ENCODE data around the gene KRTAP5-10.
"Not testable (repeated sequence)": the region's sequence is repeated elsewhere in the genome, so short reads cannot be mapped to it uniquely, and the experiment has no call there.

DNA sequence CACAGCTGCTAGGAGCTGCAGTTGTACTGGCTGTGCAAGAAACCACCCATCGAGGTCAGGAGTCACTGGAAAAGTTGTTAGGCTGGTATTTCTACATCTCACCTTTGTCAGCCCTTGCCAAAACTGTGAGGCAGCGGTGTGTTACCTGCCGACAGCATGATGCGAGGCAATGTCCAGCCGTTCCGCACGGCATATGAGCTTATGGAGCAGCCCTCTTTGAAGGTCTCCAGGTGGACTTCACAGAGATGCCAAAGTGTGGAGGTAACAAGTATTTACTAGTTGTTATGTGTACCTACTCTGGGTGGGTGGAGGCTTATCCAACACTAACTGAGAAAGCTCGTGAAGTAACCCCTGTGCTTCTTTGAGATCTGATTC lies 24.2 kb downstream of the KRTAP5-10 start:
- not testable (repeated sequence) for TF ChIP-seq POLR2A, CTCF (IDR thresholded peaks at IDR 0.05)
